ENCODE results near the gene MTUS2.

The MTUS2 gene

DNA sequence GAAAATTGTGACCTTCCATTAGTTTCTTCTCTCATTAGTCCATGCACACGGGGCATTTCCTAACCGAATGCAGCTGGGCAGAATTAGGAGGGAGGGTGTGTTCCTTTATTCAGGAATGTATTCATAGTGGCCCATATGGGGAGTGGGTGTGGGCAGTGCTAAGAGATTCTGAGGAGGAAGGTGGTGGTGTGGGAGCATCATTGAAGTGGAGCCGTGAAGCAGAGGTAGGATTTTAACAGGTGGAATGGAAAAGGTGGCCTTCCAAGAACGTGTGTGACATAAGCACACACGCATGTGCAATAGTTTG is 134.2 kb downstream of the MTUS2 start:
- H3K4me1 ChIP-seq (ENCODE audit: low read length) = no peaks in the 10 kb centered on the region
- no peaks in the 10 kb centered on the region for H3K9me2 ChIP-seq (replicated peaks; ENCODE audit: insufficient read depth, low read length)
- no peak for TF ChIP-seq EZH2 (optimal IDR thresholded peaks at IDR 0.05; ENCODE audit: low read depth, low read length)
- no peak for TF ChIP-seq CTCF (IDR thresholded peaks at IDR 0.05; ENCODE audit: low read length)
- no peak for TF ChIP-seq EZH2phosphoT487 (IDR thresholded peaks at IDR 0.05; ENCODE audit: low read length)
- H3K9me3 ChIP-seq (replicated peaks; ENCODE audit: insufficient read depth, low read length) = no peaks in the 10 kb centered on the region
- H3K27me3 ChIP-seq (replicated peaks; ENCODE audit: insufficient read depth, low read length) = no peaks in the 10 kb centered on the region
- H3K4me2 ChIP-seq (ENCODE audit: low read depth, low read length) = no peak overlapping the region
- H3K9ac ChIP-seq (ENCODE audit: low read length) = no peak overlapping the region
- no peaks in the 10 kb centered on the region for H3K79me2 ChIP-seq (ENCODE audit: low read length)
- no peak overlapping the region for H2AFZ ChIP-seq (ENCODE audit: low read length)
- H3F3A ChIP-seq (ENCODE audit: insufficient read depth, low read length) = no peaks in the 10 kb centered on the region
- H3K4me3 ChIP-seq (ENCODE audit: low read length) = no peak overlapping the region
- H3K27ac ChIP-seq (ENCODE audit: low read length) = no peak overlapping the region
- H4K20me1 ChIP-seq (ENCODE audit: insufficient read depth, low read length) = no peaks in the 10 kb centered on the region
- no peak for DNase-seq
- no peaks in the 10 kb centered on the region for H3K36me3 ChIP-seq (replicated peaks; ENCODE audit: insufficient read depth, low read length)

DNA sequence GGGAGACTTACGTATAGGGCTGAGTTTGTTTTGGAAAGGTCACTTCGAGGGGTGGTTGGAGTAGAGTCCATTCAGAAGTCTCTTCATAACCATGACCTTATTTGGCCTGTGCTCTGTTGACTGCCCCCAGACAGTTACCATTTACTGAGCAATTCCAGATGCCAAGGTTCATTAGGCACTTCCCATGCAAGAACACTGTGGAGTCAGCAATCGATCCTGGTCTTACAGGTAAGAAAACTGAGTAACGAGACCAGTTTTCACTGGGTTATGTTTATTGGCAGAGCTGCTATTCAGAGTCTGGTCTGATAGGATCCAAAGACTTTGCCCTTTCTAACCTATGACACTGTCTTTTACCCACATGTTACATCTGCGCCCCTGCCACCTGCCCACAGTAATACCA is 134.7 kb downstream of the MTUS2 start:
- H3K27ac ChIP-seq (ENCODE audit: low read length) = no peak overlapping the region
- H3K4me2 ChIP-seq (ENCODE audit: low read depth, low read length) = no peak overlapping the region
- H3K9me3 ChIP-seq (replicated peaks; ENCODE audit: insufficient read depth, low read length) = no peaks in the 10 kb centered on the region
- H3K4me1 ChIP-seq (ENCODE audit: low read length) = no peaks in the 10 kb centered on the region
- no peaks in the 10 kb centered on the region for H3K27me3 ChIP-seq (replicated peaks; ENCODE audit: insufficient read depth, low read length)
- H3K9ac ChIP-seq (ENCODE audit: low read length) = no peak overlapping the region
- no peak overlapping the region for H2AFZ ChIP-seq (ENCODE audit: low read length)
- no peaks in the 10 kb centered on the region for H4K20me1 ChIP-seq (ENCODE audit: insufficient read depth, low read length)
- DNase-seq = no peak
- no peak overlapping the region for H3K4me3 ChIP-seq (ENCODE audit: low read length)
- no peaks in the 10 kb centered on the region for H3K36me3 ChIP-seq (replicated peaks; ENCODE audit: insufficient read depth, low read length)
- TF ChIP-seq CTCF (IDR thresholded peaks at IDR 0.05; ENCODE audit: low read length) (no peak), EZH2 (optimal IDR thresholded peaks at IDR 0.05; ENCODE audit: low read depth, low read length) (no peak), EZH2phosphoT487 (IDR thresholded peaks at IDR 0.05; ENCODE audit: low read length) (no peak)
- H3K79me2 ChIP-seq (ENCODE audit: low read length) = no peaks in the 10 kb centered on the region
- H3F3A ChIP-seq (ENCODE audit: insufficient read depth, low read length) = no peaks in the 10 kb centered on the region
- no peaks in the 10 kb centered on the region for H3K9me2 ChIP-seq (replicated peaks; ENCODE audit: insufficient read depth, low read length)

DNA sequence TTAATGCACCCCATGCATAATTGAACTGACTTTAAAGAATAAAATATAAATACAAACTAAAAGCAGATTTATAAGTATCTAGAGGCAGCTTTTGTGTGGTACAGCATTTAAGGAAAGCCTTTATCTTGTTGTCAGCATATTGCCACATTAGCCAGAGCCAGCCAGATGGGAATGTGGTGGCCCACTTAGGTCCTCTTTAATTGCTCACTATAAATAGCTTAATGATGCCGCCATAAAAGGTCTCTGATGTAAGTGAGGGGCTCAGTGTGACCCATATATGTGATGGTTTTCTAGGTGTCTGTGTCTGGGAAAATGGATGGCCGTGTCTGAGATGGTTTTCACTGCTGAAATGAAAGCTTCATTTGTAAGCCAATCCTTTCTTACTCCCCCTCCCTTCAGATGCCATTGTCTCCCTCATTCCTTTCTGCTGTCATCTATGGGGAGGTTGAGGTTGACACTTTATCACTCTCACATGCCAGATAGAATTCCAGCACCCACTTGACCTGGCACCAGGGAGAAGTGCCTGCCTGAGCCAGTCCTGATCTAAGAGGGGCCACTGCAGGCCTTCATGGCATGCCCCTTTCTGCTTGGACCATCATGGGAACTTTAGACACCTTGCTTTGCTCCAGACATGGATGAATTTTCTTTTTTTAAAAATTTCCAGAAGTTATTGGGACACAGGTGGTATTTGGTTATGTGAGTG is 135.3 kb downstream of the MTUS2 start:
- Histone ChIP-seq H4K20me1 (ENCODE audit: insufficient read depth, low read length) (no peaks in the 10 kb centered on the region), H2AFZ (ENCODE audit: low read length) (no peak overlapping the region), H3F3A (ENCODE audit: insufficient read depth, low read length) (no peaks in the 10 kb centered on the region), H3K9ac (ENCODE audit: low read length) (no peak overlapping the region), H3K9me2 (replicated peaks; ENCODE audit: insufficient read depth, low read length) (no peaks in the 10 kb centered on the region), H3K4me1 (ENCODE audit: low read length) (no peaks in the 10 kb centered on the region), H3K4me2 (ENCODE audit: low read depth, low read length) (no peak overlapping the region), H3K36me3 (replicated peaks; ENCODE audit: insufficient read depth, low read length) (no peaks in the 10 kb centered on the region), H3K27ac (ENCODE audit: low read length) (no peak overlapping the region), H3K79me2 (ENCODE audit: low read length) (no peaks in the 10 kb centered on the region), H3K9me3 (replicated peaks; ENCODE audit: insufficient read depth, low read length) (no peaks in the 10 kb centered on the region), H3K4me3 (ENCODE audit: low read length) (no peak overlapping the region), H3K27me3 (replicated peaks; ENCODE audit: insufficient read depth, low read length) (no peaks in the 10 kb centered on the region)
- DNase-seq = no peak
- no peak for TF ChIP-seq EZH2phosphoT487 (IDR thresholded peaks at IDR 0.05; ENCODE audit: low read length)
- TF ChIP-seq EZH2 (optimal IDR thresholded peaks at IDR 0.05; ENCODE audit: low read depth, low read length) = no peak
- no peak for TF ChIP-seq CTCF (IDR thresholded peaks at IDR 0.05; ENCODE audit: low read length)

Data from MM.1S (cell line).